Skeletal muscle satellite cell (primary cell): ENCODE results near the gene RERE.

Source experiments
- H3K27me3 ChIP-seq: 2 replicates; pipeline ENCODE4 v1.7.0; 2013; ENCODE audit warnings: low read length; ENCODE audit not compliant: control insufficient read depth, insufficient read depth
- H3K36me3 ChIP-seq: 2 replicates; pipeline ENCODE4 v1.7.0; 2013; ENCODE audit warnings: mild to moderate bottlenecking, control low read depth, low read length; ENCODE audit not compliant: insufficient read depth
- H3K4me1 ChIP-seq: 2 replicates; pipeline ENCODE4 v1.7.0; 2013; ENCODE audit warnings: low read length; ENCODE audit not compliant: control insufficient read depth, insufficient read depth
- H3K4me2 ChIP-seq: 2 replicates; pipeline ENCODE4 v1.7.0; 2013; ENCODE audit warnings: mild to moderate bottlenecking, low read length
- H3K4me3 ChIP-seq: 2 replicates; pipeline ENCODE4 v1.7.0; 2013; ENCODE audit warnings: low read length
- H3K9ac ChIP-seq: 2 replicates; pipeline ENCODE4 v1.7.0; 2013; ENCODE audit warnings: mild to moderate bottlenecking, low read depth, low read length, moderate library complexity
- H3K9me3 ChIP-seq: replicated peaks from 2 replicates; pipeline ENCODE4 v1.7.0; 2013; ENCODE audit warnings: mild to moderate bottlenecking, control low read depth, low read length

RERE gene

GRCh38 chr1:8415526-8416278 is 401.7 kb downstream of the RERE start:
- peaks cover 54% of the 10 kb centered on the region for H3K36me3 ChIP-seq
- peaks cover 62% of the 10 kb centered on the region for H3K4me1 ChIP-seq

GRCh38 chr1:8412183-8412831 is 405.1 kb downstream of the RERE start:
- Histone ChIP-seq H3K9me3 (no peaks in the 10 kb centered on the region), H3K27me3 (no peaks in the 10 kb centered on the region), H3K4me2 (peak overlapping the region; percentile 49), H3K36me3 (peaks cover 36% of the 10 kb centered on the region), H3K9ac (peak overlapping the region; percentile 71), H3K4me1 (peaks cover 66% of the 10 kb centered on the region), H3K4me3 (no peak overlapping the region)

More at GRCh38 chr1:8415526-8416278, 401.7 kb downstream of the RERE start:
- no peak overlapping the region for H3K4me3 ChIP-seq
- no peaks in the 10 kb centered on the region for H3K27me3 ChIP-seq
- no peaks in the 10 kb centered on the region for H3K9me3 ChIP-seq
- no peak overlapping the region for H3K9ac ChIP-seq
- H3K4me2 ChIP-seq: no peak overlapping the region

DNA sequence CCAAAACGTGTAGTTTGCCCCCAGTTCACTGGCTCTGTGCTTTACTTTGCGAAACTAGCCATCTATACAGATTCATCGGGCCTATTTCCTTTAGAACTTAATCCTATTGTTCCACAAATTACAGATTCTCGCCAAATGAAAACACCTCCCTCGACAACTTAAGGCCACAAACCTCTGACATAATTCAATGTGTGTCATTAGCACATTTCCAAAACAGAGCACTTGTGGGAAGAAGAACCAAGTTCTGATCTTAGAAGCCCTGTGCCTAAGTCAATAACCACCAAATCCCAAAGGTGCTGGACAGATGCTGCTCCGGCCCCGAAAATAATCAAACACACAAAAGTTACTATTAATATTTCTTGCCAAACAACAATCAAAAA is 405.6 kb downstream of the RERE start:
- peak overlapping the region; percentile 49 for H3K4me2 ChIP-seq
- peak overlapping the region; percentile 71 for H3K9ac ChIP-seq
- H3K27me3 ChIP-seq: no peaks in the 10 kb centered on the region
- peaks cover 40% of the 10 kb centered on the region for H3K36me3 ChIP-seq
- peaks cover 69% of the 10 kb centered on the region for H3K4me1 ChIP-seq
- H3K4me3 ChIP-seq: no peak overlapping the region
- no peaks in the 10 kb centered on the region for H3K9me3 ChIP-seq

- Histone ChIP-seq H3K36me3 (peaks cover 41% of the 10 kb centered on the region), H3K4me2 (no peak overlapping the region)
Observed at GRCh38 chr1:8410791-8411190, 406.6 kb downstream of the RERE start.

GRCh38 chr1:8409606-8410005 is 407.8 kb downstream of the RERE start:
- H3K9me3 ChIP-seq: no peaks in the 10 kb centered on the region
- H3K36me3 ChIP-seq: peaks cover 42% of the 10 kb centered on the region
- H3K4me1 ChIP-seq: peaks cover 62% of the 10 kb centered on the region
- H3K9ac ChIP-seq: peak overlapping the region; percentile 79
- peak overlapping the region; percentile 26 for H3K4me2 ChIP-seq
- no peak overlapping the region for H3K4me3 ChIP-seq
- no peaks in the 10 kb centered on the region for H3K27me3 ChIP-seq

More at GRCh38 chr1:8410791-8411190, 406.6 kb downstream of the RERE start:
- Histone ChIP-seq H3K9me3 (no peaks in the 10 kb centered on the region), H3K4me1 (peaks cover 68% of the 10 kb centered on the region), H3K9ac (peak overlapping the region; percentile 71), H3K4me3 (no peak overlapping the region), H3K27me3 (no peaks in the 10 kb centered on the region)

DNA sequence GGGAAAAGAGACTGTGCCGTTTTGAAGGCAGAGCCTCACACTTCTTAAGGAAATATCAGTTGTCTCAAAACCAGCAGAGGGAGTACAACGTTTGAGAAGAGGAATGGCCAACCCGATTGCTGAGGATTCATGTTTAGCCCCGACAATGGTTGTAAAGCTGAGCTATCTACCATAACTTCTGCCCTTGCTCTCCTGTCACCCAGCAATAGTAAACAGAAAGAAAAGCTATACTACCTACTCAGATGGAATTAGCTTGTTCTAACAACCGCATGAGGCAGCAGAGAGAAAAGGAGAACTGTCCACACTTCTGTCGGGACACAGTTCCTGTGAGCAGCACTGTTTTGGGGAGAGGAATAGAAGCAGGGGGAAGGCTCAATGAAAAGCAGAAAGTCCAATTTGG is 408.3 kb downstream of the RERE start:
- peak overlapping the region; percentile 26 for H3K4me2 ChIP-seq
- peak overlapping the region; percentile 79 for H3K9ac ChIP-seq
- no peaks in the 10 kb centered on the region for H3K9me3 ChIP-seq
- no peak overlapping the region for H3K4me3 ChIP-seq
- peaks cover 62% of the 10 kb centered on the region for H3K4me1 ChIP-seq
- no peaks in the 10 kb centered on the region for H3K27me3 ChIP-seq
- peaks cover 43% of the 10 kb centered on the region for H3K36me3 ChIP-seq

DNA sequence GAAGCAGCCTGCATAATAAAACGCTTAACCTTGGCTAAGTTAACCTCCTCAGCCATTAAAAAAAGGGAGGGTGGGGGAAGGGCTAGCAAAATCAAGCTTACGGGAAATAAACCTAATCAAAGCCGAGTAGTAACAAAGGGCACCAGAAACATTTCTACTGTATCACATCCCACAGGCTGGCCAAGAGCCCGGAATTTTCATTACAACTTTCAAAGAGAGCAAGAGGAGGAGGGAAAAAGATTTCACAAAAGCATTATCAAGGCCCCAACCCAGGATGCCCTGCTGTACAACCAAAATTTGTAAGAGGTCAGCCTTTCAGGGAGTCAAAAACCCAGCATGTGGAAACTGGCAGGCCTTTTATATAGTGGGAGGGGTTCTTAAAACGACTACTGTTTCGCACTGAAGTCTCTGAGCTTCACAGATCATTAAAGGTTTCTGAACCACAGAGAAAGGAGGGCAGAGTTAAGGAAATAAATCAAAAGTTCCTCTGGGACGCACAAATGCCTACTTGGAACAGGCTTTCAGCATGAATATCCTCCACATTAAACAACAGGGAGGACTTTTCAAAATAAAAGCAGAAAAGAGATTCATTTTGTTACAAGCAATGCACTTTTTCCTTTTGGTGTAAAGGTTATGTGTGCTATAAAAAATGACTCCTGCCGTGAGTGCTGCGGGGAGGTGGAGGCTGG is 409.1 kb downstream of the RERE start:
- Histone ChIP-seq H3K4me2 (peak overlapping the region; percentile 26), H3K27me3 (no peaks in the 10 kb centered on the region), H3K4me1 (peaks cover 62% of the 10 kb centered on the region), H3K9ac (peak overlapping the region; percentile 79), H3K4me3 (peak overlapping the region; percentile 5), H3K36me3 (peaks cover 38% of the 10 kb centered on the region), H3K9me3 (no peaks in the 10 kb centered on the region)

DNA sequence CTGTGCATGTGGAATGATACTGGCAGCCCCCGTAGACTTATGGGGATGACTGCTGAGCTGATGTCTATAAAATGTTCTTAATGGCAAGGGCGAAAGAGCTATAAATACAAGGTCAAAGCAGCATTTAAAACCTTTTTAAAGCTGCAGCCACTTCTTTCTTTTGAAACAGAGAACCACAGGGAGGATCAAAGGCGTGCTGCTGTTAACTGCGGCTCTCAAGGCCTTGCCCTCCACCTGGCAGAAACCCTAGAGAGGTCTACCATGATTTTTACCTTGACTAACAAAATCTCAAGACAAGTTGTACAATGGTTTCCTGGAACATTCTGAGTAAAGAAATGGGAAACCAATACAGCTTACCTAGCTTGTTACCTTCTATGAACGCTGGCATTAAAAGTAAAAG is 409.8 kb downstream of the RERE start:
- Histone ChIP-seq H3K4me3 (peak overlapping the region; percentile 5), H3K27me3 (no peaks in the 10 kb centered on the region), H3K9me3 (no peaks in the 10 kb centered on the region), H3K4me2 (peak overlapping the region; percentile 26), H3K4me1 (peaks cover 59% of the 10 kb centered on the region), H3K36me3 (peaks cover 35% of the 10 kb centered on the region), H3K9ac (peak overlapping the region; percentile 79)

- Histone ChIP-seq H3K4me3 (no peak overlapping the region), H3K9ac (no peak overlapping the region), H3K9me3 (no peaks in the 10 kb centered on the region), H3K4me2 (no peak overlapping the region), H3K4me1 (peaks cover 52% of the 10 kb centered on the region), H3K36me3 (peaks cover 40% of the 10 kb centered on the region), H3K27me3 (no peaks in the 10 kb centered on the region)
Observed at GRCh38 chr1:8406960-8407359, 410.5 kb downstream of the RERE start.

DNA sequence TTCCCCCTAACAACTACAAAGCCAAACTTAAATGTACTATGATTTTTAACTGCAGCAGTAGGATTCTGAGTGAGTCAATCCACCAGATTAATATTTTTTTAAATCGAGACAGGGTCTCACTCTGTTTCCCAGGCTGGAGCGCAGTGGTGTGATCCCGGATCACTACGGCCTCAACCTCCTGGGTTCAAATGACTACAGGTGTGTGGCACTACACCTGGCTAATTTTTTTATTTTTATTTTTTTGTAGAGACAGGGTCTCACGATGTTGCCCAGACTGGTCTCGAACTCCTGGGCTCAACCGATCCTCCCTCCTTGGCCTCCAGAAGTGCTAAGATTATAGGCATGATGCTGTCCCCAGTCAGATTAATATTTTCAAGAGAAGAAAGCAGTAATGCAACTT is 411.4 kb downstream of the RERE start:
- H3K4me2 ChIP-seq: no peak overlapping the region
- no peak overlapping the region for H3K9ac ChIP-seq
- no peaks in the 10 kb centered on the region for H3K27me3 ChIP-seq
- H3K36me3 ChIP-seq: peaks cover 48% of the 10 kb centered on the region
- no peak overlapping the region for H3K4me3 ChIP-seq
- peaks cover 42% of the 10 kb centered on the region for H3K4me1 ChIP-seq
- H3K9me3 ChIP-seq: no peaks in the 10 kb centered on the region

GRCh38 chr1:8404460-8405370 is 412.7 kb downstream of the RERE start:
- peaks cover 29% of the 10 kb centered on the region for H3K4me1 ChIP-seq
- H3K27me3 ChIP-seq: no peaks in the 10 kb centered on the region
- no peak overlapping the region for H3K4me2 ChIP-seq
- H3K9ac ChIP-seq: no peak overlapping the region
- peaks cover 48% of the 10 kb centered on the region for H3K36me3 ChIP-seq
- H3K9me3 ChIP-seq: no peaks in the 10 kb centered on the region
- H3K4me3 ChIP-seq: no peak overlapping the region
